ENCODE measurements around the gene TMEM239. TPM values are rescaled to one million over a fixed set of nuclear protein-coding genes. Genes with fewer than 3 reads are reported as not detected.

The TMEM239 gene
- total and polyA plus RNA-seq, 8 donors = 0.18 TPM; not detected in 7

GRCh38 chr20:2846698-2847097 is 30.5 kb downstream of the TMEM239 start:
- no peak overlapping the region for H3K27ac ChIP-seq
- no peaks in the 10 kb centered on the region for H3K9me3 ChIP-seq
- H3K4me1 ChIP-seq = peaks cover 5 to 8% (median 6%) of the 10 kb centered on the region in 4 donors
- 70 to 91% (median 87%) methylated on average over 5 of the region's 5 CpGs for WGBS, 5 donors
- no peak overlapping the region for H3K4me3 ChIP-seq
- intact Hi-C loops (cut with DNase I; ENCODE audit: low total_unique reads) = no loop called here
- peaks cover 3 to 15% (median 9%) of the 10 kb centered on the region in 4 donors for H3K36me3 ChIP-seq
- H3K27me3 ChIP-seq = no peaks in the 10 kb centered on the region
- no peak for DNase-seq
- TF ChIP-seq EP300 (IDR thresholded peaks at IDR 0.05) = no peak
- no peak for TF ChIP-seq POLR2A (IDR thresholded peaks at IDR 0.05)
- TF ChIP-seq CTCF (IDR thresholded peaks at IDR 0.05) = no peak
- no peak for TF ChIP-seq POLR2AphosphoS5 (IDR thresholded peaks at IDR 0.05)

- Histone ChIP-seq H3K4me1 (peaks cover 0 to 7% (median 3%) of the 10 kb centered on the region in 4 donors), H3K9me3 (no peaks in the 10 kb centered on the region), H3K27ac (no peak overlapping the region), H3K4me3 (no peak overlapping the region), H3K36me3 (peaks cover 3 to 15% (median 9%) of the 10 kb centered on the region in 4 donors), H3K27me3 (no peaks in the 10 kb centered on the region)
- no peak for DNase-seq
- 90 to 96% (median 93%) methylated on average over 4 of the region's 4 CpGs for WGBS, 5 donors
- intact Hi-C loops (cut with DNase I; ENCODE audit: low total_unique reads) = no loop called here
- no peak for TF ChIP-seq POLR2AphosphoS5 (IDR thresholded peaks at IDR 0.05)
Observed at GRCh38 chr20:2847802-2848201, 31.6 kb downstream of the TMEM239 start.

GRCh38 chr20:2849529-2849928 is 33.4 kb downstream of the TMEM239 start:
- TF ChIP-seq EP300 (IDR thresholded peaks at IDR 0.05) = no peak
- TF ChIP-seq CTCF (IDR thresholded peaks at IDR 0.05) = no peak
- TF ChIP-seq POLR2AphosphoS5 (IDR thresholded peaks at IDR 0.05) = no peak
- no peak for TF ChIP-seq POLR2A (IDR thresholded peaks at IDR 0.05)
- DNase-seq = no peak
- H3K27ac ChIP-seq = no peak overlapping the region
- peaks cover 0 to 7% (median 3%) of the 10 kb centered on the region in 4 donors for H3K4me1 ChIP-seq
- intact Hi-C loops (cut with DNase I; ENCODE audit: low total_unique reads) = no loop called here
- H3K9me3 ChIP-seq = no peaks in the 10 kb centered on the region
- H3K4me3 ChIP-seq = no peak overlapping the region
- peaks cover 3 to 15% (median 9%) of the 10 kb centered on the region in 4 donors for H3K36me3 ChIP-seq
- WGBS, 5 donors = 85 to 91% (median 90%) methylated on average over 4 of the region's 4 CpGs
- no peaks in the 10 kb centered on the region for H3K27me3 ChIP-seq

GRCh38 chr20:2851086-2851485 is 34.9 kb downstream of the TMEM239 start:
- H3K4me3 ChIP-seq = no peak overlapping the region
- DNase-seq = no peak
- no peak for TF ChIP-seq POLR2A (IDR thresholded peaks at IDR 0.05)
- no peak for TF ChIP-seq CTCF (IDR thresholded peaks at IDR 0.05)
- TF ChIP-seq POLR2AphosphoS5 (IDR thresholded peaks at IDR 0.05) = no peak
- no peak for TF ChIP-seq EP300 (IDR thresholded peaks at IDR 0.05)
- H3K27me3 ChIP-seq = no peaks in the 10 kb centered on the region
- H3K36me3 ChIP-seq = peaks cover 3 to 15% (median 9%) of the 10 kb centered on the region in 4 donors
- no peaks in the 10 kb centered on the region for H3K9me3 ChIP-seq
- intact Hi-C loops (cut with DNase I; ENCODE audit: low total_unique reads) = loop anchor here (5.0 kb wide), 1 partner anchor 99 kb away; no protein-coding TSS in a partner anchor
- H3K4me1 ChIP-seq = peaks cover 0 to 7% (median 3%) of the 10 kb centered on the region in 4 donors
- no peak overlapping the region for H3K27ac ChIP-seq
- WGBS, 5 donors = 88 to 97% (median 91%) methylated on average over 9 to 10 of the region's 10 CpGs

- no peak for DNase-seq
- H3K4me1 ChIP-seq = no peaks in the 10 kb centered on the region
- intact Hi-C loops (cut with DNase I; ENCODE audit: low total_unique reads) = no loop called here
- no peak overlapping the region for H3K27ac ChIP-seq
- H3K4me3 ChIP-seq = no peak overlapping the region
- TF ChIP-seq CTCF (IDR thresholded peaks at IDR 0.05) (no peak), POLR2A (IDR thresholded peaks at IDR 0.05) (no peak), POLR2AphosphoS5 (IDR thresholded peaks at IDR 0.05) (no peak), EP300 (IDR thresholded peaks at IDR 0.05) (no peak)
- H3K9me3 ChIP-seq = no peaks in the 10 kb centered on the region
- 84 to 94% (median 88%) methylated on average over 2 of the region's 2 CpGs for WGBS, 5 donors
- peaks cover 19 to 45% (median 35%) of the 10 kb centered on the region in 4 donors for H3K36me3 ChIP-seq
- no peaks in the 10 kb centered on the region for H3K27me3 ChIP-seq
Observed at GRCh38 chr20:2858591-2858990, 42.4 kb downstream of the TMEM239 start.

Measured in stomach (tissue), 9 donors.